HFFc6 (cell line): ENCODE results near the gene PSG2. TPM values are rescaled to one million over a fixed set of nuclear protein-coding genes. Genes with fewer than 3 reads are reported as not detected.
"Not testable (repeated sequence)": the region's sequence is repeated elsewhere in the genome, so short reads cannot be mapped to it uniquely, and the experiment has no call there.

ENCODE experiments used
- DNase-seq: peaks from one replicate; pipeline ENCODE4 v3.0.0-alpha.2; 2018
- H3K27ac Mint-ChIP-seq: 2 replicates; pipeline ENCODE4 v1.8.0; 2020; ENCODE audit warnings: mild to moderate bottlenecking, mixed read lengths
- H3K27me3 Mint-ChIP-seq: 2 replicates; pipeline ENCODE4 v1.8.0; 2021; ENCODE audit warnings: mild to moderate bottlenecking, moderate library complexity, mixed read lengths; ENCODE audit not compliant: insufficient read depth
- H3K36me3 Mint-ChIP-seq: 2 replicates; pipeline ENCODE4 v1.8.0; 2021; ENCODE audit warnings: low read depth, mixed read lengths
- H3K4me1 Mint-ChIP-seq: 2 replicates; pipeline ENCODE4 v1.8.0; 2020; ENCODE audit warnings: low read depth, mixed read lengths
- H3K4me3 Mint-ChIP-seq: 2 replicates; pipeline ENCODE4 v1.8.0; 2020; ENCODE audit warnings: mild to moderate bottlenecking, moderate library complexity, mixed read lengths
- H3K9me3 Mint-ChIP-seq: 2 replicates; pipeline ENCODE4 v1.8.0; 2020; ENCODE audit warnings: mild to moderate bottlenecking, mixed read lengths
- CTCF ChIP-seq: fragments of 200-600 bp; sonication (generic); IDR thresholded peaks from 2 replicates; pipeline ENCODE4 v1.5.0; 2021; ENCODE audit warnings: antibody characterized with exemption, mild to moderate bottlenecking
- long read RNA-seq: library from polyadenylated mRNA; unstranded; transcript quantifications from one replicate; pipeline ENCODE4 v2.0.0, GENCODE V29; 2019
- total RNA-seq, 6 experiments: library from RNA; stranded (reverse); fragmentation: NEBNext Ultra II Directional; extraction: Animal tissue kit (Norgen Biotek cat#: 25700); gene quantifications; 2 replicates in 1 of 6; 3 replicates in 5 of 6; pipeline ENCODE4 v1.2.3, GENCODE V29; 2021

PSG2 gene
- 1 to 10 TPM; 1.7 to 4.0 (median 2.9) TPM for total RNA-seq
- long read RNA-seq, transcript PSG2-202 (6 exons, 1,538 nt) = major isoform, 6 of 6 reads
- long read RNA-seq, partial matches to known transcripts = 0 of 6 reads
- long read RNA-seq, other reads (novel, unspliced or antisense) = 0 of 6 reads

GRCh38 chr19:43082601-43083000, at the start of gene PSG2:
TSS of gene PSG2 (minus strand) at chr19:43082701. CDS start at chr19:43082569, 132 bp downstream.
- peaks cover 96% of the 10 kb centered on the region for H3K4me1 Mint-ChIP-seq
- not testable (repeated sequence) for H3K27me3 Mint-ChIP-seq, DNase-seq, H3K9me3 Mint-ChIP-seq
- H3K36me3 Mint-ChIP-seq = peaks cover 35% of the 10 kb centered on the region
- peak within 1 kb of the TSS; percentile 91 for H3K27ac Mint-ChIP-seq
- peak within 1 kb of the TSS; percentile 20; the same call in 1 of the 2 replicates for H3K4me3 Mint-ChIP-seq

GRCh38 chr19:43131281-43131842, 48.9 kb upstream of the PSG2 start:
- Mint-ChIP-seq H3K36me3 (peaks cover 41% of the 10 kb centered on the region), H3K4me1 (peaks cover 75% of the 10 kb centered on the region), H3K27ac (peak overlapping the region; percentile 26; the same call in 1 of the 2 replicates)
- H3K27me3 Mint-ChIP-seq, H3K9me3 Mint-ChIP-seq, H3K4me3 Mint-ChIP-seq: not testable (repeated sequence)
- peak; percentile 26 for DNase-seq

GRCh38 chr19:43129197-43129596, 46.7 kb upstream of the PSG2 start:
- TF ChIP-seq CTCF = 0 out of 2 replicates have a peak, but pooled peaks have one; percentile 8
- Mint-ChIP-seq H3K36me3 (peaks cover 22% of the 10 kb centered on the region), H3K4me1 (peaks cover 71% of the 10 kb centered on the region), H3K27ac (peak overlapping the region; percentile 69)
- H3K4me3 Mint-ChIP-seq, DNase-seq, H3K9me3 Mint-ChIP-seq, H3K27me3 Mint-ChIP-seq: not testable (repeated sequence)

- DNase-seq = peak; percentile 99
- peak overlapping the region; percentile 60 for H3K4me3 Mint-ChIP-seq
- H3K9me3 Mint-ChIP-seq, H3K27me3 Mint-ChIP-seq: not testable (repeated sequence)
- peak overlapping the region; percentile 82 for H3K27ac Mint-ChIP-seq
- H3K4me1 Mint-ChIP-seq = peaks cover 77% of the 10 kb centered on the region
- H3K36me3 Mint-ChIP-seq = peaks cover 16% of the 10 kb centered on the region
Observed at GRCh38 chr19:43127336-43127735, 44.8 kb upstream of the PSG2 start.

- no peak for DNase-seq
- no peak for TF ChIP-seq CTCF
- Mint-ChIP-seq H3K4me3 (peak overlapping the region; percentile 39; the same call in 1 of the 2 replicates), H3K27me3 (no peaks in the 10 kb centered on the region; the same call in 1 of the 2 replicates), H3K4me1 (peaks cover 83% of the 10 kb centered on the region), H3K36me3 (peaks cover 16% of the 10 kb centered on the region), H3K9me3 (no peaks in the 10 kb centered on the region), H3K27ac (peak overlapping the region; percentile 82)
Observed at GRCh38 chr19:43126720-43127119, 44.2 kb upstream of the PSG2 start.

GRCh38 chr19:43124360-43124759, 41.9 kb upstream of the PSG2 start:
- Mint-ChIP-seq H3K36me3 (no peaks in the 10 kb centered on the region; the same call in 1 of the 2 replicates), H3K4me1 (peaks cover 90% of the 10 kb centered on the region), H3K27ac (peak overlapping the region; percentile 76), H3K9me3 (no peaks in the 10 kb centered on the region), H3K4me3 (no peak overlapping the region), H3K27me3 (no peaks in the 10 kb centered on the region; the same call in 1 of the 2 replicates)
- DNase-seq = no peak
- TF ChIP-seq CTCF = peak; percentile 70

GRCh38 chr19:43120433-43121026, 38.0 kb upstream of the PSG2 start:
- not testable (repeated sequence) for H3K9me3 Mint-ChIP-seq, H3K27me3 Mint-ChIP-seq
- Mint-ChIP-seq H3K27ac (peak overlapping the region; percentile 96), H3K36me3 (peaks cover 15% of the 10 kb centered on the region), H3K4me3 (peak overlapping the region; percentile 69), H3K4me1 (peaks cover 91% of the 10 kb centered on the region)
- DNase-seq = peak; percentile 96

GRCh38 chr19:43119526-43119925, 37.0 kb upstream of the PSG2 start:
- peak; percentile 67 for DNase-seq
- Mint-ChIP-seq H3K27ac (peak overlapping the region; percentile 96), H3K36me3 (peaks cover 25% of the 10 kb centered on the region), H3K4me3 (peak overlapping the region; percentile 34; the same call in 1 of the 2 replicates), H3K9me3 (peaks cover 20% of the 10 kb centered on the region), H3K4me1 (peaks cover 90% of the 10 kb centered on the region)
- H3K27me3 Mint-ChIP-seq = not testable (repeated sequence)

GRCh38 chr19:43116421-43116820, 33.9 kb upstream of the PSG2 start:
- peaks cover 36% of the 10 kb centered on the region for H3K9me3 Mint-ChIP-seq

GRCh38 chr19:43115548-43115947, 33.0 kb upstream of the PSG2 start:
- Mint-ChIP-seq H3K4me1 (peaks cover 85% of the 10 kb centered on the region), H3K36me3 (peaks cover 45% of the 10 kb centered on the region), H3K9me3 (peaks cover 36% of the 10 kb centered on the region)
- H3K4me3 Mint-ChIP-seq, DNase-seq, H3K27ac Mint-ChIP-seq, H3K27me3 Mint-ChIP-seq: not testable (repeated sequence)

More at GRCh38 chr19:43116421-43116820, 33.9 kb upstream of the PSG2 start:
- H3K4me3 Mint-ChIP-seq, H3K27me3 Mint-ChIP-seq, DNase-seq: not testable (repeated sequence)
- Mint-ChIP-seq H3K36me3 (peaks cover 45% of the 10 kb centered on the region), H3K4me1 (peaks cover 85% of the 10 kb centered on the region), H3K27ac (peak overlapping the region; percentile 62)
